MM.1S (cell line): ENCODE data around the gene IL1R1.

ENCODE experiments used
- EZH2 ChIP-seq: fragments of 300-600 bp; sonication (generic); optimal IDR thresholded peaks from 2 replicates; pipeline ENCODE3; 2017; ENCODE audit warnings: low read depth, mild to moderate bottlenecking, antibody characterized with exemption, low read length, mixed read lengths
- TF ChIP-seq, protein P1 (sequence below): fragments of 300-600 bp; sonication (generic); IDR thresholded peaks from 2 replicates; pipeline ENCODE4 v1.5.1; 2016; ENCODE audit warnings: antibody characterized with exemption, low read length, mixed read lengths

DNA sequence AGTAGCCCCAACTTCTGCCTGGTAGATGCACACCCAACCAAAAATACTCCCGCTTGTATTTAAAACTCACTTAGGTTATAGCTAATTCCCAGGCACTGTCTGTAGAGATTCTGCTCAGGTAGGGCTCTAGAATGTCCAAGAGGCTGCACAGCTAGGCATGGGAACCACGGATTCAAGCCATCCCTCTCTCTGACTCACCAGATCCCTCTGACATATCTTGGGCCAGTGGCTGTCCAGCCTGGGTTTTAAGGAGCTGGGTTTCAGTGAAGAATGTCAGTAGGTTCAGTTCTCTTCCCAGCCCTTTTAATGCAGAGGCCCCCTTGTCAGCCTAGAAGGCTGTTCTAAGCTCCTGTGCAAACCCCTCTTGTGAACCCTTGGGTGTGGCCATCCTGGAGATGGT is 15.9 kb upstream of the IL1R1 start:
- TF ChIP-seq, protein P1, sequence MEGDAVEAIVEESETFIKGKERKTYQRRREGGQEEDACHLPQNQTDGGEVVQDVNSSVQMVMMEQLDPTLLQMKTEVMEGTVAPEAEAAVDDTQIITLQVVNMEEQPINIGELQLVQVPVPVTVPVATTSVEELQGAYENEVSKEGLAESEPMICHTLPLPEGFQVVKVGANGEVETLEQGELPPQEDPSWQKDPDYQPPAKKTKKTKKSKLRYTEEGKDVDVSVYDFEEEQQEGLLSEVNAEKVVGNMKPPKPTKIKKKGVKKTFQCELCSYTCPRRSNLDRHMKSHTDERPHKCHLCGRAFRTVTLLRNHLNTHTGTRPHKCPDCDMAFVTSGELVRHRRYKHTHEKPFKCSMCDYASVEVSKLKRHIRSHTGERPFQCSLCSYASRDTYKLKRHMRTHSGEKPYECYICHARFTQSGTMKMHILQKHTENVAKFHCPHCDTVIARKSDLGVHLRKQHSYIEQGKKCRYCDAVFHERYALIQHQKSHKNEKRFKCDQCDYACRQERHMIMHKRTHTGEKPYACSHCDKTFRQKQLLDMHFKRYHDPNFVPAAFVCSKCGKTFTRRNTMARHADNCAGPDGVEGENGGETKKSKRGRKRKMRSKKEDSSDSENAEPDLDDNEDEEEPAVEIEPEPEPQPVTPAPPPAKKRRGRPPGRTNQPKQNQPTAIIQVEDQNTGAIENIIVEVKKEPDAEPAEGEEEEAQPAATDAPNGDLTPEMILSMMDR: no peak
- TF ChIP-seq EZH2: no peak
